Smooth muscle cell (in vitro differentiated cells): Measurements from ENCODE around the gene BRD1. TPM values are rescaled to one million over a fixed set of nuclear protein-coding genes. Genes with fewer than 3 reads are reported as not detected.

Source experiments
- DNase-seq: peaks from one replicate; lab custom pipeline; 2025; ENCODE audit not compliant: unreplicated experiment; lab: John Stamatoyannopoulos, UW
- H2AFZ ChIP-seq: fragments of 200-600 bp; sonication (generic); 2 replicates; pipeline ENCODE4 v1.6.0; 2016; ENCODE audit warnings: antibody characterized with exemption, low read depth, mild to moderate bottlenecking
- H3F3A ChIP-seq: fragments of 200-600 bp; sonication (generic); 2 replicates; pipeline ENCODE4 v1.6.0; 2017; ENCODE audit warnings: antibody characterized with exemption, low read depth
- H3K27ac ChIP-seq: fragments of 200-600 bp; sonication (generic); 2 replicates; pipeline ENCODE4 v1.5.1; 2016; ENCODE audit warnings: low read depth, mild to moderate bottlenecking
- H3K27me3 ChIP-seq: fragments of 200-600 bp; sonication (generic); 2 replicates; pipeline ENCODE4 v1.6.1; 2016; ENCODE audit warnings: low read depth, mild to moderate bottlenecking
- H3K36me3 ChIP-seq: fragments of 200-600 bp; sonication (generic); 2 replicates; pipeline ENCODE4 v1.5.1; 2016; ENCODE audit warnings: low read depth
- H3K4me1 ChIP-seq: fragments of 200-600 bp; sonication (generic); 2 replicates; pipeline ENCODE4 v1.5.1; 2016; ENCODE audit warnings: low read depth
- H3K4me2 ChIP-seq: fragments of 200-600 bp; sonication (generic); 2 replicates; pipeline ENCODE4 v1.6.0; 2016; ENCODE audit warnings: mild to moderate bottlenecking
- H3K4me3 ChIP-seq: fragments of 200-600 bp; sonication (generic); 2 replicates; pipeline ENCODE4 v1.5.1; 2016; ENCODE audit warnings: mild to moderate bottlenecking
- H3K79me2 ChIP-seq: fragments of 200-600 bp; sonication (generic); 2 replicates; pipeline ENCODE4 v1.6.0; 2016; ENCODE audit warnings: low read depth, mild to moderate bottlenecking
- H3K9ac ChIP-seq: fragments of 200-600 bp; sonication (generic); 2 replicates; pipeline ENCODE4 v1.6.0; 2016; ENCODE audit warnings: low read depth
- H3K9me3 ChIP-seq: fragments of 200-600 bp; sonication (generic); replicated peaks from 2 replicates; pipeline ENCODE4 v1.5.1; 2016; ENCODE audit warnings: low read depth
- H4K20me1 ChIP-seq: fragments of 200-600 bp; sonication (generic); 2 replicates; pipeline ENCODE4 v1.6.0; 2016; ENCODE audit warnings: low read depth
- WGBS: methylation state at CpG from one replicate; pipeline ENCODE4 v1.1.7; 2016; ENCODE audit warnings: low lambda C conversion rate; 5-methylcytosine and 5-hydroxymethylcytosine counted together
- polyA plus RNA-seq: library from polyadenylated mRNA; unstranded; fragments of >200 nt; fragmentation: Nextera tagmentation; extraction: Ambion mirVana; gene quantifications from 2 replicates; pipeline ENCODE4 v1.2.1, GENCODE V29; 2016
- total RNA-seq: library from RNA; depleted of rRNA; stranded (reverse); fragments of >200 nt; gene quantifications from 2 replicates; pipeline ENCODE4 v1.2.3, GENCODE V29; 2014
- TF ChIP-seq, protein P1 (sequence below): fragments of 200-600 bp; sonication (generic); IDR thresholded peaks from 2 replicates; pipeline ENCODE4 v1.5.1; 2017; ENCODE audit warnings: borderline replicate concordance, mild to moderate bottlenecking, antibody characterized with exemption; ENCODE audit not compliant: insufficient read depth, poor library complexity, severe bottlenecking

BRD1 gene
- total and polyA plus RNA-seq, 2 experiments from 2014 or later, result 15.0 to 20.5 TPM

DNA sequence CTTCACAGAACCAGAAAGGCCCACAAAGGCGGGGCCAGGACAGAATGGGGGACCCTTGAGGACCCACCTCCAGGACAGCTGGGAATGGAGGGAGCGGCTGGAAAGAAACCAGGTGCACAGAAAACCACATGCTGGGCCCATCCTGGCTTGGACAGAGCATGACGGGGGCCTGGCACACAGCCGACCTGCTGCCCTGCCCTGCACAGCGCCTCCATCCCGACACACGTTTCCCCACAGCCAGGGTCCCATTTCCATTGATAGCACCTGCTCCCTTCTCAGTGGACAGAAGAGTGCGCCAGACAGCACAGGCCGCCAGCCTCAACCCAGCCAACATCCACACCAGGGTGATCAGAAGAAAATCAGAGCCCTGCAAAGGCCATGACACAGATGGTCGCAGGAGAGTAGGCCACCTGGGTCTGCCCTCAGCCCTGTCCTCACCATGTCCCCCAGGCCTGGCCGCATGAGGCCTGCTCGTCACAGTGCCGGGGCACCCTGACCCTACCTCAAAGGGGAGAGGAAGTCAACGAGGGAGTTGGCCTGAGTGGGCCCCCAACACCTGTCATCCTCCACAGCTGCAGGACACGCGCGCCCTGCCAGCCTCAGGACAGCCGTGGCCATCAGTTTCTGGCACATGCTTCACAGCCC lies 28.1 kb downstream of the BRD1 start:
- Histone ChIP-seq H3K27ac (no peak overlapping the region), H3K9me3 (no peaks in the 10 kb centered on the region), H3K36me3 (peaks cover 7% of the 10 kb centered on the region), H3K9ac (no peak overlapping the region), H3K27me3 (no peaks in the 10 kb centered on the region), H2AFZ (no peak overlapping the region), H3K4me3 (no peak overlapping the region), H3K4me1 (no peaks in the 10 kb centered on the region), H3K79me2 (peaks cover 73% of the 10 kb centered on the region), H3F3A (no peaks in the 10 kb centered on the region), H4K20me1 (peaks cover 97% of the 10 kb centered on the region), H3K4me2 (no peak overlapping the region)
- DNase-seq, result no peak
- TF ChIP-seq, protein P1, sequence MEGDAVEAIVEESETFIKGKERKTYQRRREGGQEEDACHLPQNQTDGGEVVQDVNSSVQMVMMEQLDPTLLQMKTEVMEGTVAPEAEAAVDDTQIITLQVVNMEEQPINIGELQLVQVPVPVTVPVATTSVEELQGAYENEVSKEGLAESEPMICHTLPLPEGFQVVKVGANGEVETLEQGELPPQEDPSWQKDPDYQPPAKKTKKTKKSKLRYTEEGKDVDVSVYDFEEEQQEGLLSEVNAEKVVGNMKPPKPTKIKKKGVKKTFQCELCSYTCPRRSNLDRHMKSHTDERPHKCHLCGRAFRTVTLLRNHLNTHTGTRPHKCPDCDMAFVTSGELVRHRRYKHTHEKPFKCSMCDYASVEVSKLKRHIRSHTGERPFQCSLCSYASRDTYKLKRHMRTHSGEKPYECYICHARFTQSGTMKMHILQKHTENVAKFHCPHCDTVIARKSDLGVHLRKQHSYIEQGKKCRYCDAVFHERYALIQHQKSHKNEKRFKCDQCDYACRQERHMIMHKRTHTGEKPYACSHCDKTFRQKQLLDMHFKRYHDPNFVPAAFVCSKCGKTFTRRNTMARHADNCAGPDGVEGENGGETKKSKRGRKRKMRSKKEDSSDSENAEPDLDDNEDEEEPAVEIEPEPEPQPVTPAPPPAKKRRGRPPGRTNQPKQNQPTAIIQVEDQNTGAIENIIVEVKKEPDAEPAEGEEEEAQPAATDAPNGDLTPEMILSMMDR, result no peak
- over 99% methylated on average over 18 of the region's 18 CpGs for WGBS

DNA sequence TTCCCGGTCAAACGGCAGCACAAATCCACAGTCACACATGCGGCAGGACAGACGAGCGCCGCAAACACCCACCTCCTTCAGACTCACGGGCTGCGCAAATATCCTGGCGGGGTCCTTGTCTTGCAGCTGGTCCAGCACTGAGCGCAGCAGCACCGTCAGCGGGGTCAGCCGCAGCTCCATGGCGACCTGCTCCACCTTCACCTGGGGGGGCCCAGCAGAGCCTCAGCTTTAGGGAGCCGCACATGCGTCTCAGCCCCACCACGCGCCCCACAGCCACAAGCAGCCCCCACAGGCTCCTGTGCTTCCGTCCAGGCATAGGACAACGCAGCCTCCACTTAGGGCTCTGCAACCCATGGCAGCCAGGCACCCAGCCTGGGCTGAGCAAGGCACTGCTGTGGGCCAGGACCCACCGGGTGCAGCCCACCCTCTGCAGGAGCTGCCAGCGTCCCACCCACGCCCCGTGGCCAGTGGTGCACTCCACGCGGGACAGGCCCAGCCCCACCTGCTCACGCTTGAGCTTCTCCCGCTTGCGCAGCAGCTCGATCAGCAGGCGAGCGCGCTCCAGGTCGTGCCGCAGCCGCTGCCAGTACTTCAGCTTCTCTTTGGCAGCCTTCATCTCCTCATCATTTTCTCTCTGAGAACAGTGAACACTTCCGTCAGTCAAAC lies 29.1 kb downstream of the BRD1 start:
- 98% methylated on average over 29 of the region's 37 CpGs for WGBS
- Histone ChIP-seq H3K9me3 (no peaks in the 10 kb centered on the region), H3K4me3 (no peak overlapping the region), H3K36me3 (peaks cover 7% of the 10 kb centered on the region), H3K4me1 (no peaks in the 10 kb centered on the region), H3K4me2 (no peak overlapping the region), H3K79me2 (peaks cover 71% of the 10 kb centered on the region), H2AFZ (no peak overlapping the region), H3K27me3 (no peaks in the 10 kb centered on the region), H3K27ac (no peak overlapping the region), H3K9ac (no peak overlapping the region), H3F3A (no peaks in the 10 kb centered on the region), H4K20me1 (peaks cover 97% of the 10 kb centered on the region)
- TF ChIP-seq, protein P1, result no peak
- DNase-seq, result no peak

DNA sequence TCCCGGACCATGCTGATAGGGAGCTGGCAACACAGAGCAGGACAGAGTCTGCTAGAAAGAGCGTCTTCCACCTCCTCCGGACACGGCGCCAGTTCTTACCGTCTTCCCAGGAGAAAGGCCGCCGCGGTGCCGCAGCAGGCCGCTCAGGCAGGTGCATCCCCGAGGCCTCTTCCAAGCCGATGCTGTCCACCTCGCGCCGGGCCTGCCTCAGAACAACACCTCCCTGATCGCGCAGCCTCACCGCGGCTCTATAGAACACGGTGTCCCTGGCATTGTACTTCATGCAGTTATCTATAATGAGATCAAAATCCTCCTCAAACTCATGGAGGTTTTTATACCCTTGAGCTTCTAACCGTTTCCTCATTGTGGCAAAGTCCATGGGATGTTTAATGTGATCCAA lies 30.0 kb downstream of the BRD1 start:
- 98% methylated on average over 22 of the region's 22 CpGs for WGBS
- H2AFZ ChIP-seq, result no peak overlapping the region
- H3K36me3 ChIP-seq, result peaks cover 7% of the 10 kb centered on the region
- peaks cover 71% of the 10 kb centered on the region for H3K79me2 ChIP-seq
- no peaks in the 10 kb centered on the region for H3K4me1 ChIP-seq
- TF ChIP-seq, protein P1, result no peak
- H3K9ac ChIP-seq, result no peak overlapping the region
- no peak overlapping the region for H3K4me3 ChIP-seq
- H3K4me2 ChIP-seq, result no peak overlapping the region
- no peaks in the 10 kb centered on the region for H3K9me3 ChIP-seq
- DNase-seq, result no peak
- H3K27me3 ChIP-seq, result no peaks in the 10 kb centered on the region
- peaks cover 97% of the 10 kb centered on the region for H4K20me1 ChIP-seq
- H3K27ac ChIP-seq, result no peak overlapping the region
- no peaks in the 10 kb centered on the region for H3F3A ChIP-seq
